Sigmoid colon (tissue), 7 donors: ENCODE results near the gene RPLP2. TPM values are rescaled to one million over a fixed set of nuclear protein-coding genes. Genes with fewer than 3 reads are reported as not detected.

Source experiments
- DNase-seq: peaks from one replicate; pipeline ENCODE4 v3.0.0-alpha.2; 2019
- H3K27ac ChIP-seq, 4 donors: fragments of 200-600 bp; sonication (generic); one replicate each; pipeline ENCODE4 v1.5.1; 2016 to 2019; ENCODE audit warnings: mild to moderate bottlenecking in 1 of 4
- H3K27me3 ChIP-seq, 3 donors: fragments of 200-600 bp; sonication (generic); one replicate each; pipeline ENCODE4 v1.5.1; 2019; ENCODE audit warnings: mild to moderate bottlenecking in 1 of 3
- H3K36me3 ChIP-seq, 4 donors: fragments of 200-600 bp; sonication (generic); one replicate each; pipeline ENCODE4 v1.5.1; 2016 to 2019
- H3K4me1 ChIP-seq, 4 donors: fragments of 200-600 bp; sonication (generic); one replicate each; pipeline ENCODE4 v1.5.1; 2017 to 2019
- H3K4me3 ChIP-seq, 4 donors: fragments of 200-600 bp; sonication (generic); one replicate each; pipeline ENCODE4 v1.5.1; 2017 to 2019; ENCODE audit warnings: mild to moderate bottlenecking in 2 of 4, moderate library complexity in 1 of 4
- H3K9me3 ChIP-seq, 4 donors: fragments of 200-600 bp in 3 of 4; sonication (generic) in 3 of 4; one replicate each; pipeline versions ENCODE4 v1.5.1 to v1.6.1; 2013 to 2019
- CTCF ChIP-seq, 4 experiments: fragments of 450-650 bp in 3 of 4; fragments of 200-600 bp in 1 of 4; IDR thresholded peaks; one replicate each; pipeline ENCODE4 v1.5.1; 2016 to 2019; ENCODE audit warnings: antibody characterized with exemption in 4 of 4, mild to moderate bottlenecking in 3 of 4, moderate library complexity in 2 of 4
- EP300 ChIP-seq, 4 donors: sonication (generic); formaldehyde crosslinking; IDR thresholded peaks; one replicate each; pipeline ENCODE4 v1.6.1; 2017; ENCODE audit warnings: antibody characterized with exemption in 4 of 4
- POLR2A ChIP-seq, 2 donors: fragments of 450-650 bp; IDR thresholded peaks; one replicate each; pipeline ENCODE4 v1.6.1; 2016; ENCODE audit warnings: antibody characterized with exemption in 2 of 2, mild to moderate bottlenecking in 2 of 2, moderate library complexity in 2 of 2
- POLR2AphosphoS5 ChIP-seq, 4 donors: sonication (generic); formaldehyde crosslinking; IDR thresholded peaks; one replicate each; pipeline ENCODE4 v1.6.1; 2017; ENCODE audit warnings: antibody characterized with exemption in 4 of 4
- WGBS, 2 donors: extraction: QIAGEN DNeasy Blood & Tissue Kit; methylation state at CpG; one replicate each; pipeline ENCODE4 v1.1.7; 2013; 5-methylcytosine and 5-hydroxymethylcytosine counted together
- intact Hi-C: fragments of 100-400 bp; cut with DNase I; formaldehyde crosslinking; loops from one replicate; pipeline ENCODE4 v1.15.1; 2023
- polyA plus RNA-seq, 3 donors: library from polyadenylated mRNA; stranded (reverse); fragments of 200-250 nt; gene quantifications; one replicate each; pipeline ENCODE4 v1.2.3, GENCODE V29; 2013
- total RNA-seq, 4 donors: library from RNA; depleted of rRNA; stranded (reverse); fragments of >200 nt; gene quantifications; one replicate each; pipeline ENCODE4 v1.1.0, GENCODE V29; 2016
- donor health status: healthy with polysubstance abuse.
- donor health status: Bipolar disorder and iron deficiency.
- donor health status: healthy.

RPLP2 gene
- total and polyA plus RNA-seq, 7 donors = 405 to 2,533 (median 632) TPM

GRCh38 chr11:798093-798713 is 11.6 kb upstream of the RPLP2 start, which contains the start of gene SLC25A22:
Gene SLC25A22, minus strand, starts transcription at chr11:798281. Its CDS starts 3,275 bp downstream, at chr11:795006.
- Histone ChIP-seq H3K9me3 (no peaks in the 10 kb centered on the region), H3K4me1 (peaks cover 0 to 38% (median 31%) of the 10 kb centered on the region in 4 donors), H3K4me3 (peak within 1 kb of the TSS; percentile 49 to 65 (median 56)), H3K27ac (peak within 1 kb of the TSS; percentile 84 to 93 (median 90)), H3K27me3 (no peaks in the 10 kb centered on the region), H3K36me3 (peaks cover 0 to 41% (median 3%) of the 10 kb centered on the region in 4 donors)
- TF ChIP-seq CTCF (IDR thresholded peaks at IDR 0.05) (peak; percentile 42 to 82 (median 66)), EP300 (IDR thresholded peaks at IDR 0.05) (no peak)
- intact Hi-C loops = loop anchor here (5.0 kb wide), 2 partner anchors 51 to 101 kb away; partner anchors contain the start of genes DEAF1, TALDO1 and TMEM80
- 2 to 3% methylated on average over 69 of the region's 69 CpGs for WGBS, 2 donors
- DNase-seq = no peak

- Histone ChIP-seq H3K9me3 (no peaks in the 10 kb centered on the region), H3K27ac (no peak overlapping the region), H3K27me3 (no peaks in the 10 kb centered on the region), H3K4me1 (peaks cover 0 to 47% (median 41%) of the 10 kb centered on the region in 4 donors), H3K4me3 (no peak overlapping the region), H3K36me3 (peaks cover 0 to 38% (median 3%) of the 10 kb centered on the region in 4 donors)
- TF ChIP-seq POLR2A (IDR thresholded peaks at IDR 0.05) = no peak
- TF ChIP-seq POLR2AphosphoS5 (IDR thresholded peaks at IDR 0.05) = no peak
- TF ChIP-seq CTCF (IDR thresholded peaks at IDR 0.05) = no peak
- no peak for TF ChIP-seq EP300 (IDR thresholded peaks at IDR 0.05)
- WGBS, 2 donors = 96% methylated on average over 32 of the region's 32 CpGs
- no peak for DNase-seq
- intact Hi-C loops = loop anchor here (5.0 kb wide), 2 partner anchors 52 to 102 kb away; partner anchors contain the start of genes DEAF1, TALDO1 and TMEM80
Observed at GRCh38 chr11:799641-800316, 10.0 kb upstream of the RPLP2 start.

GRCh38 chr11:800473-800872 is 9.3 kb upstream of the RPLP2 start:
- no peaks in the 10 kb centered on the region for H3K27me3 ChIP-seq
- 93 to 96% methylated on average over 30 of the region's 30 CpGs for WGBS, 2 donors
- H3K9me3 ChIP-seq = no peaks in the 10 kb centered on the region
- intact Hi-C loops = no loop called here
- H3K27ac ChIP-seq = no peak overlapping the region
- TF ChIP-seq CTCF (IDR thresholded peaks at IDR 0.05) = no peak
- TF ChIP-seq EP300 (IDR thresholded peaks at IDR 0.05) = no peak
- TF ChIP-seq POLR2A (IDR thresholded peaks at IDR 0.05) = no peak
- TF ChIP-seq POLR2AphosphoS5 (IDR thresholded peaks at IDR 0.05) = no peak
- H3K4me3 ChIP-seq = no peak overlapping the region
- H3K4me1 ChIP-seq = peaks cover 0 to 46% (median 37%) of the 10 kb centered on the region in 4 donors
- DNase-seq = no peak
- peaks cover 0 to 38% (median 3%) of the 10 kb centered on the region in 4 donors for H3K36me3 ChIP-seq

GRCh38 chr11:801097-801780 is 8.5 kb upstream of the RPLP2 start:
- DNase-seq = no peak
- intact Hi-C loops = no loop called here
- Histone ChIP-seq H3K36me3 (peaks cover 0 to 38% (median 3%) of the 10 kb centered on the region in 4 donors), H3K4me1 (peaks cover 0 to 43% (median 34%) of the 10 kb centered on the region in 4 donors), H3K27me3 (no peaks in the 10 kb centered on the region), H3K9me3 (no peaks in the 10 kb centered on the region), H3K27ac (no peak overlapping the region), H3K4me3 (no peak overlapping the region)
- 89 to 95% methylated on average over 20 of the region's 20 CpGs for WGBS, 2 donors
- TF ChIP-seq POLR2A (IDR thresholded peaks at IDR 0.05) (no peak), POLR2AphosphoS5 (IDR thresholded peaks at IDR 0.05) (no peak), EP300 (IDR thresholded peaks at IDR 0.05) (no peak), CTCF (IDR thresholded peaks at IDR 0.05) (no peak)
